Immature natural killer cell (primary cell): ENCODE results near the gene VAC14. TPM values are rescaled to one million over a fixed set of nuclear protein-coding genes. Genes with fewer than 3 reads are reported as not detected.
"Not testable (repeated sequence)": the region's sequence is repeated elsewhere in the genome, so short reads cannot be mapped to it uniquely, and the experiment has no call there.

Experiments
- DNase-seq, 3 donors: peaks; one replicate each; pipeline ENCODE4 v3.0.0; 2022; ENCODE audit warnings: mixed read lengths in 1 of 3
- H3K27ac Mint-ChIP-seq, 6 donors: one replicate each; pipeline ENCODE4 v1.8.0; 2020; ENCODE audit warnings: mixed read lengths in 6 of 6, mild to moderate bottlenecking in 5 of 6, inconsistent platforms in 4 of 6, moderate library complexity in 3 of 6
- H3K27me3 Mint-ChIP-seq, 3 donors: one replicate each; pipeline ENCODE4 v1.8.0; 2020 to 2021; ENCODE audit warnings: low read depth in 3 of 3, mild to moderate bottlenecking in 3 of 3, mixed read lengths in 3 of 3, moderate library complexity in 3 of 3, inconsistent platforms in 1 of 3
- H3K36me3 Mint-ChIP-seq, 3 donors: one replicate each; pipeline ENCODE4 v1.8.0; 2020; ENCODE audit warnings: mixed read lengths in 3 of 3, inconsistent platforms in 2 of 3, mild to moderate bottlenecking in 2 of 3
- H3K4me1 Mint-ChIP-seq, 2 donors: one replicate each; pipeline ENCODE4 v1.8.0; 2020; ENCODE audit warnings: inconsistent platforms in 2 of 2, mild to moderate bottlenecking in 2 of 2, mixed read lengths in 2 of 2, moderate library complexity in 1 of 2
- H3K4me3 Mint-ChIP-seq, 5 donors: one replicate each; pipeline ENCODE4 v1.8.0; 2020; ENCODE audit warnings: mild to moderate bottlenecking in 5 of 5, mixed read lengths in 5 of 5, inconsistent platforms in 3 of 5, moderate library complexity in 3 of 5
- H3K9me3 Mint-ChIP-seq, 6 donors: one replicate each; pipeline ENCODE4 v1.8.0; 2020; ENCODE audit warnings: mild to moderate bottlenecking in 6 of 6, mixed read lengths in 6 of 6, inconsistent platforms in 4 of 6, moderate library complexity in 3 of 6
- polyA plus RNA-seq, 3 donors: library from polyadenylated mRNA; unstranded; fragments of 300-500 nt; fragmentation: Illumina TruSeq; gene quantifications; one replicate each; pipeline ENCODE4 v1.2.3, GENCODE V29; 2021

The VAC14 gene
- polyA plus RNA-seq, 3 donors from 2014 or later = 19.1 to 42.2 (median 28.1) TPM

DNA sequence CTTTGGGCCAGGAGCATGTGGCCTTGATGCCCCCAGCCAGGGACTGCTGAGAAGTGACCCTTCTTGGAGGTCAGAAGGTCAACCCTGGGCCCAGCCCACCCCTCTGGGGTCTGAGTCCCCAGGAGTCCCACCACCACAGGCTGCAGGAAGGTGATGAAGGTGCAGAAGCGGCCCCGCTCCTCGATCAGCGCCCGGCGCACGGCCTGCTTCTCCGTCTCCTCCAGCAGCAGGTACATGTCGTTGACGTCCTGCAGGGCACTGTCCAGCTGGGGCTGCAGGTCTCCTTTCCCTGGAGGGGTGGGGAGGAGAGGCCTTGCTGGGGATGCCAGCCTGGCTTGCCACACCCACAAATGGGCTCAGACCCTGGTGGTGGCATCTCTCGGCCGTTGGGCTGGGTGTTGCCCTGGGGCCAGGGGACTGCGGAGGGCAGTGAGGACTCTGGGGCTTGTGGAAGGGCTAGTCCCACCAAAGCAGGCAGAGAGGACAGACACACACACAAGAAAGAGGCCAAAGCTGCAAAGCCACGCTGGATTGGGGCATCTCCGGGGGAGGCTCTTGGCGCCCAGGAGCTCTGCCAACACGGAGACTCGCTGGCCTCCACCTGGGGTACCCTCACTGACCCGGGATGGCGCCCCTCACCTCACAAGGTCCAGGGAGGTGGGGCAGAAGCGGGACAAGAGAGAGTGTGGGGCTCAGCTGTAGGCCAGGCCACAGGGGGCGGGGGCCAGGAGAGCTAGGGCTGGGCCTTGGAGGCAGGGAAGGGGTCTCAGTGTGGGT, 122.6 kb downstream of the VAC14 start:
- Mint-ChIP-seq H3K27me3 (peaks cover 0 to 2% (median 2%) of the 10 kb centered on the region in 3 donors), H3K27ac (peak overlapping the region in 1 of 6 donors; percentile 69), H3K9me3 (peaks cover 0 to 1% (median 0%) of the 10 kb centered on the region in 6 donors), H3K4me1 (peaks cover 1 to 5% of the 10 kb centered on the region in 2 donors), H3K4me3 (no peak overlapping the region), H3K36me3 (no peaks in the 10 kb centered on the region)
- DNase-seq = no peak

DNA sequence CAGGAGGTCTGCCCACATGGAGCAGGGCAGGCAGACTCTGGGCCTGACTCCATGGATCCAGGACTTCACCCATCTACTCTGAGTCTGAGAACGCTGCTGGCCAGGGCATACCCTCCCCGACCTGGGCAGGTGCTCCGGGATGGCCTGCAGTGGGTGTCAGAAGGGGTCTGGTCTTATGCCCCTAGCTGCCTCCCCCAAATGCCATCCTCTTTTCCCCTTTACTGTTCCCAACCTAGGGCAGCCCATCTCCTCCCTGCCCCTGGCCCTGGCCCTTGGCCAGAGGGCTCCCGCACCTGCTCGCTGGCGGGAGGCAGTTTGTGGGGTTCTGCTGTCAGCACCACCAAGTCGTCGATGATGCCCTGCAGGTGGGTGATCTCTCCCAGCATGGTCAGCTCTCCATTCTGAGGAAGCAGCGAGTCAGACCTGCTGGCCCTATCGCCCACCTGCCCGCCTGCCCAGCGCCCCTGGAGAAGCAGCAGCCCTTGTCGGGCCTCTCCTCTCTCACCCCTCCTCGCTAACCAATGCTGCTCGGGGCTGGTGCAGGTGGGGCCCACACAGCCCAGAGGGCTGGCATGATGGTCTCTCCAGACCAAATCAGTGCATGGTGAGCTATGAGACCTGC, 123.3 kb downstream of the VAC14 start:
- no peak for DNase-seq
- H3K9me3 Mint-ChIP-seq = peaks cover 0 to 1% (median 0%) of the 10 kb centered on the region in 6 donors
- no peaks in the 10 kb centered on the region for H3K36me3 Mint-ChIP-seq
- peaks cover 1 to 5% of the 10 kb centered on the region in 2 donors for H3K4me1 Mint-ChIP-seq
- peaks cover 0 to 4% (median 2%) of the 10 kb centered on the region in 3 donors for H3K27me3 Mint-ChIP-seq
- no peak overlapping the region for H3K27ac Mint-ChIP-seq
- no peak overlapping the region for H3K4me3 Mint-ChIP-seq

GRCh38 chr16:70676675-70677498, 124.1 kb downstream of the VAC14 start:
- Mint-ChIP-seq H3K27me3 (peaks cover 0 to 4% (median 2%) of the 10 kb centered on the region in 3 donors), H3K4me3 (no peak overlapping the region), H3K9me3 (peaks cover 0 to 1% (median 0%) of the 10 kb centered on the region in 6 donors), H3K4me1 (peaks cover 1 to 5% of the 10 kb centered on the region in 2 donors), H3K27ac (no peak overlapping the region), H3K36me3 (no peaks in the 10 kb centered on the region)
- no peak for DNase-seq

- no peak for DNase-seq
- Mint-ChIP-seq H3K9me3 (peaks cover 0 to 1% (median 0%) of the 10 kb centered on the region in 6 donors), H3K4me3 (no peak overlapping the region), H3K27me3 (peaks cover 0 to 4% (median 2%) of the 10 kb centered on the region in 3 donors), H3K27ac (no peak overlapping the region), H3K4me1 (peaks cover 1 to 5% of the 10 kb centered on the region in 2 donors), H3K36me3 (no peaks in the 10 kb centered on the region)
Observed at GRCh38 chr16:70675851-70676513, 125.0 kb downstream of the VAC14 start.

GRCh38 chr16:70674221-70675014, 126.5 kb downstream of the VAC14 start:
- H3K9me3 Mint-ChIP-seq = peaks cover 0 to 1% (median 0%) of the 10 kb centered on the region in 6 donors
- no peak overlapping the region for H3K27ac Mint-ChIP-seq
- no peak overlapping the region for H3K4me3 Mint-ChIP-seq
- peaks cover 1 to 5% of the 10 kb centered on the region in 2 donors for H3K4me1 Mint-ChIP-seq
- no peak for DNase-seq
- H3K27me3 Mint-ChIP-seq = peaks cover 0 to 2% (median 2%) of the 10 kb centered on the region in 3 donors
- no peaks in the 10 kb centered on the region for H3K36me3 Mint-ChIP-seq

- not testable (repeated sequence) for H3K4me1 Mint-ChIP-seq, H3K27me3 Mint-ChIP-seq, H3K4me3 Mint-ChIP-seq, H3K9me3 Mint-ChIP-seq, H3K27ac Mint-ChIP-seq, H3K36me3 Mint-ChIP-seq, DNase-seq
Observed at GRCh38 chr16:70670938-70671337, 130.0 kb downstream of the VAC14 start.

DNA sequence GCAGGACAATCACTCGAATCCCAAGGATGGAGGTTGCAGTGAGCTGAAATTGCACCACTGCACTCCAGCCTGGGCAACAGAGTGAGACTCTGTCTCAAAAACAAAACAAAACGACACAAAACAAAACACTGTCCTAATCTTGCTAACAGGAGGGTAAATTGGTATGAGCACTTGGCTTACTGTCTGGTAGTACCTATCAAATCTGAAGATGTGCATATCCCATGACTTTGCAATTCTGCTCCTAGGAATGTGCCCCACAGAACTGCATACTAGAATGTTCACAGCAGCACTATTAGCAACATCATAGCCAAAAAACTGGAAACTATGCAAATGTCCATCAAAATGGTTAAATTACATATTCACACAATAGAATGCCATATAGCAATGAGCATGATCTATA, 130.8 kb downstream of the VAC14 start:
- Mint-ChIP-seq H3K27me3 (peaks cover 0 to 2% (median 0%) of the 10 kb centered on the region in 3 donors), H3K4me1 (no peaks in the 10 kb centered on the region), H3K9me3 (peaks cover 0 to 1% (median 0%) of the 10 kb centered on the region in 6 donors), H3K4me3 (no peak overlapping the region), H3K27ac (no peak overlapping the region), H3K36me3 (peaks cover 0 to 7% (median 0%) of the 10 kb centered on the region in 3 donors)
- no peak for DNase-seq

- H3K27me3 Mint-ChIP-seq = no peaks in the 10 kb centered on the region
- no peak overlapping the region for H3K4me3 Mint-ChIP-seq
- no peak overlapping the region for H3K27ac Mint-ChIP-seq
- H3K4me1 Mint-ChIP-seq = no peaks in the 10 kb centered on the region
- H3K36me3 Mint-ChIP-seq = peaks cover 0 to 7% (median 0%) of the 10 kb centered on the region in 3 donors
- no peak for DNase-seq
- no peaks in the 10 kb centered on the region for H3K9me3 Mint-ChIP-seq
Observed at GRCh38 chr16:70665806-70666735, 134.9 kb downstream of the VAC14 start.

DNA sequence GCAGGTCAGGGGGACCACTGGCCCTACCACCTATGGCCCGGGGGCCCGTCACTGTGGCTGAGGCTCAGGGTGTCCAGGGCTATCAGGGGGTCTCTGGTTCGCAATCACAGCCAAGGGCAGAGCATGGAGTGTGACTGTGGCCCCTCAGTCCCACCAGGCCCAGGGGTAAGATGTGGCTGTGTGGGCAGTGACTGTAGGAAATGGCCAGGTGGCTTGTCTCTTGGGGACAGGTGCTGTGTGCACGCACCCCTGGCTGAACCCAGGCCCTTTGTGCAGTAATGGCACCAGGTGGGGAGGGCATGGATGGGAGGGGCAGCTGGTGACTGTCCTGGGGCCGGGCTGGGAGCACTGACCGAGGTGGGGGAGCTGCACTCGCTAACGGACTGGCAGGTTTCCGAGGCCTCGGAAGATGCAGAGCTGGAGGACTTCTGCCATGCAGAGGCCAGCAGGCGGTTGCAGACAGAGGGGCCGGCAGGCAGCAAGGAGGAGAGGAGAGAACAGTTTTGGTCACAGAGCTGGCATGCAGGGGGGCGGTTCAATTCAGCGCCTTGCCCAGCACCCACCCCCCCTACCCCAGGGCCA, 135.8 kb downstream of the VAC14 start:
- Mint-ChIP-seq H3K36me3 (peaks cover 0 to 7% (median 0%) of the 10 kb centered on the region in 3 donors), H3K27me3 (no peaks in the 10 kb centered on the region)

GRCh38 chr16:70664325-70665112, 136.4 kb downstream of the VAC14 start:
- Mint-ChIP-seq H3K9me3 (no peaks in the 10 kb centered on the region), H3K27ac (no peak overlapping the region), H3K36me3 (peaks cover 0 to 7% (median 0%) of the 10 kb centered on the region in 3 donors), H3K4me1 (no peaks in the 10 kb centered on the region), H3K27me3 (peaks cover 0 to 1% (median 0%) of the 10 kb centered on the region in 3 donors), H3K4me3 (no peak overlapping the region)
- DNase-seq = no peak

More for the DNA sequence above, 135.8 kb downstream of the VAC14 start:
- Mint-ChIP-seq H3K4me1 (no peaks in the 10 kb centered on the region), H3K9me3 (no peaks in the 10 kb centered on the region), H3K4me3 (no peak overlapping the region), H3K27ac (no peak overlapping the region)
- no peak for DNase-seq
